ENCODE results near the gene OXNAD1.
"Not testable (repeated sequence)": the region's sequence is repeated elsewhere in the genome, so short reads cannot be mapped to it uniquely, and the experiment has no call there.

Gene OXNAD1

DNA sequence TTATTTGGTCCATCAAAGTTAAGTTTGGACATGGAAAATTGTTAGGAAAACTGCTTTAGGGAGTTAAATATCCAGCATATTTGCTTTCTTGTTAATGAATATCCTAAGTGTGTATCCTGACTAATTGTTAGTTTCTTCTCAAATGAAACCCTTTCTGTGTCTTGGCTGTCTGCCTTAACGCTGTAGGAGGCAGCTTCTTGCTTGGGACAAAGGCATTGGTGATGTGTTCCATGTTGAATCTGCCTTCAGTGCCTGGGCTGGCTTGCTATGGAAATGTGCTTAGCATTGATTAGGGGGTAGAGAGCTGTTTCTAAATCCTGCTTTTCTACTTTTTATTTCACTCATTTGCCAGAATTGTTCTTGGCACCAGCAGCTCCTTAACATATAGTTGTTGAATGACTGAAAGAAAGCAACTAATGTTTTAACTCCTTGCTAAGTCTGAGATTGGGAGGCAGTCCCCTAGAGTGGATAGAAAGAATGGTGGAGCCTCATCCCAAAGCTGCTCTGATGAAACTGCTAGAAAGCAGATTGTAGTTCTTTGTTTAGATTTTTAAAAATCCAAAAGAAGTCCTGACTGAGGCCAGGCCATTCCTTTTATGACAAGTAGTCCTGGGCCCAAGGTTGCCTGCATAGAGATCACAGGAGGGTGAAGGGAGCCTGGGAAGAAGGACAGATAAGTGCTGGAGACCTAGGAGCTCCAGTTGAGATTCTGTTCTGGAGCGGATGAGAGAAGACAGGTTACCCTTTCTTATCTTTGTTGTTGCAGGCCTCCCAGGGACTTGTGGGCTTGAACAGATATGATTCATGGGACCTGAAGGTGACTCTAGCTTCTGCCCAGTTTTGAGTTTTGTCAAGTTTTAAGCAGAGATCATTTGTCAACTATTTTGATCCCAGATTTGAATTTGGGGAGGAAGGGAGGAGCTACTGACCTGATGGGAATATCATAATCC is 39.3 kb downstream of the OXNAD1 start:
- no peak for DNase-seq (ENCODE audit: low read depth)

GRCh38 chr3:16305111-16305541 is 40.1 kb downstream of the OXNAD1 start:
- DNase-seq (ENCODE audit: low read depth), result no peak

DNA sequence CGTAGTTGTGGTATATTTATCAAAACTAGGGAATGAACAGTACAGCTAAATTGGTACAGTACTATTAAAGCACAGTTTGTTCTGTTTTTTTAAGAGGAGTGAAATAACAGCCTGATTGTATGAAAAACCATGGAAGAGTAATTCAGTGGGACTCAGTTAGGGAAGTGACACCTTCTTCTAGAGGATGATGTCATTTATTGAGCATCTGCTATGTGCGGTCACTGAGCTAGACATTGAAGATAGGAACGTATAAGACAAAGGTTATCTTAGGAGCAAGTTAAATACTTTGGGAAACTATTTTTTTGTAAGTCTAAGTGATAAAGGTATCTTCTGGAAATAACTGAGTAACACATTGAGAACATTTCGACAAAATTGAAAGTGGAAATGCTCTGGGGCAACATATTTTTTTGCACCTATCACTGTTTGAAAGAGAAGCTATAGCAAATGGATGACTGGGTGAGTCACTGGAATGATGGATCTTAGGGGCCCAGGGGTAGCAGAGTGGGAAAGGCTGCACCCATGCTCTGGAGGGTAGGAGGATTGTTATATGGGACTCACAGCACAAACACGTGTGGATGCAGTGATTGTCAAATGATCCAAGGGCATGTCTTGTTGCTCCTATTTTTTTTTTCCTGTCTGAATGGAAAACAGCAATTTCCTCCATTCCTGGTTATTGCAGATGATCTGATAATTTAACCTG is 43.0 kb downstream of the OXNAD1 start:
- no peak for DNase-seq (ENCODE audit: low read depth)

- no peak for DNase-seq (ENCODE audit: low read depth)
Measured at GRCh38 chr3:16308727-16309126, 43.7 kb downstream of the OXNAD1 start.

DNA sequence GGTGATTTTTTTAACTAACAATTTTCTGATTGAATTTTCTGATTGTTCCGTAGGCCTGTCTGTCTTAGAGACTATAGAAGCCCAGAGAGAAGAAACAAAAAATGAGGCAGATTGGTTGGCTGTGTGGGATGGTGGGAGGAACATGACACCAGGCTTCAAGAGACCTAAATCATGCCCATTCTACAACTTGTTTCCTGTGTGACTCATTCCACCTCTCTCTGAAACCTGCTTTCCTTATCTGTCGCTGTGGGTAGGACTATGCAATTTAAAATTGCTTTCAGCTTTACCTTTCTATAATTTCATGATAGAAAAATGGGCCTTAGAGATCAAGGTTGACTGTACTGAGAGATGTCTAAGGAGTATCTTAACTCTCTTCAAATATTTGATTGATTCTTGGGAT is 44.5 kb downstream of the OXNAD1 start:
- DNase-seq (ENCODE audit: low read depth), result no peak

GRCh38 chr3:16310486-16310885 is 45.5 kb downstream of the OXNAD1 start:
- DNase-seq (ENCODE audit: low read depth), result not testable (repeated sequence)

GRCh38 chr3:16311960-16312451 is 47.0 kb downstream of the OXNAD1 start:
- no peak for DNase-seq (ENCODE audit: low read depth)

DNA sequence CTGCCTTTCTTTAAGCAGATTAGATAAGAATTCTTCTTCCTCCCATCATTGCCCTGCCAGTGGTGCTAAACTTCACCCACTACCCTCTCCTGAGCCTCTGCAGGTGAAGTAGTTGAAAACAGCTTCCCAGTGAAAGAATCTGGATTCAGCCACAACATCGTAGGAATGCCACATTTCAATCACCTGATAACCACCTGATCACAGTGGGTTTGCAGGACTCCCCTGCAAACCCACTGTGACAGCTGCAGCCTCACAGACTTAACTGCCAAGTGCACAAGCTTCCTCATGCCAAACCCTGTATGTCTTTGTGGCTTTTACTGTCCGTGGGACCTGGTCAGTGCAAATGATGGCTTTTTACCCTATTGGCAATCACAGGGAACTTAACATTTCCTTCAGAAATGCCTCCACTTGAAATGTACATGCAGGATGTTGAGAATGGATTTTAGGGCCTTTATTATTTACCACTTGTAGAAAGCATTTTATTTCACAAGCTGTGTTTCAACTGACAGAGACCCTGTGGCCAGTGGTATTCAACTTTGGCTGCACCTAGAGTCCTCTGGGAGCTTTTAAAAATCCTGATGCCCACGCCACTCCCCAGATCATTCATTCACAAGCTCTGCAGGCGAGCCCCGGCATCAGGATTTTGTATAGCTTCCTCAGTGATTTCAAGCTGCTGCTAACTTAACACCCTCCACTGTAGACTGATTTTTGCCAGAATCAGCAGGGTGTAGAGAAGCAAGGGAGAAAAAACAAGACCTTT is 49.1 kb downstream of the OXNAD1 start:
- no peak for DNase-seq (ENCODE audit: low read depth)

DNA sequence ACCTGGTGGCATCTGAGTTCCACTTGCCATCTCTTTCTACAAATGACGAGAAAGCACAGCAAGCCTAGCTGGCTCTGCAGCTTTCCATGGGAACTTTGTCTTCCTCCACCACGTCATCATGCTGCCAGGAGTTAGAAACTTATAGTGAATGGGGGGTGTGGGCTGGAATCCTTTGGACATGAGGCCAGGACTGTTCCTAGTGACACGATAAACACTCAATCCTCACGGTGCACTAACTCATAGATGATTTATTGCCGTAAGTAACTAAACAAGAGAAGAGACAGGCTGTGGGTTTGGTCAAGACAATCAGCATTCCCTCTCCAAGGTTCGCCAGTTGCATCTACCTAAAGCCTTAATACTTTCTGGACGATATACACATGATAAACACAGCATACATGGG is 50.6 kb downstream of the OXNAD1 start:
- DNase-seq (ENCODE audit: low read depth), result no peak

DNA sequence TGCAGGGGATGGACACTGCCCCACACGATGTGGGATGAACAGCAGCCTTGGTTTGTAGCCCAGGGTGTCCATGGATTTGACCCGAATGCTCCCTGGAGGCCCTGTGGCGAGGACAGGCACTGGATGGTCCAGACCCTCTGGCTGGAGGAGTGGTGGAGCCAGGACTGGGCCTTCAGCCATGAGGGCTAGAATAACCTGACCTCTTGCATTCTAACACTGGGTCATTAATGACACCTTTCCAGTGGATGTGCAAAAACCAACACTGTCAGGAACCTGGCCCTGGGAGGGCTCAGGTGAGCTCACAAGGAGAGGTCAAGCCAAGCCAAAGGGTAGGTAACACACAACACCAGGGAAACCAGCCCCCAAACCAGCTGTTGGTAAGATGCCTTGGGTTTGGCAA is 51.4 kb downstream of the OXNAD1 start:
- DNase-seq (ENCODE audit: low read depth), result no peak

DNA sequence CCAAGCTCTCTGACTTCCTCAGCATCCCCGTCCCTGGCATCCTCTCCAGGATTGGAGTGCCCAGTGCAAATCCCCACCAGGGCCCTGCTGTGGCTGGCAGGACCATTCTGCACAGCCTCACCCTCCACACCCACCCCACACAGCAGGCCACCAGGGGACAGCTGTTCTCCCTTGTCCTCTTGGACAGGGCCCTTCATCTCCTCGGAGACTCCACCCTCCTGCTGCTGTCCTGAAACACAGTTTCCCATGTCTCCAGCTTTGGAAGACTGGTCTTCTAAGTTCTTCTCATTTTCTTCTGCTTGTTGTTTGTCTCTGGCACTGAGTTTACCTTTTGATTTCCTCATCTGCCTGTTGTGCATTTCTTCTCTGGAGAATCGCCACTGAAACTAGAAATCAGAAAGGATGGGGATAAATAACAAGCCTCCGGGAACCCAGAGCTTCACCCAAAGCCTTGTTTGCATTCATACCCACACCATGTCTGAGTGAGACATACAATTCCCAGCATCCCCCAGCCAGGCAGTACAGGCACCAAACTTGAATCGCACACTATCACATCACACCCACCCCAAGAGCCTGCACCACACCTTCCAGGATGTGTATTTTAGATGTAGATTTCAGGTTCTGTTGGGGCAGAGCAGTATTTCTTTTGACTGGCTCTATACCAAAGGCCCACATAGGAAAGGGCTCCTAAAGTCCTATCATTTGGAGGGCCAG is 52.0 kb downstream of the OXNAD1 start:
- DNase-seq (ENCODE audit: low read depth), result no peak

GRCh38 chr3:16317561-16317945 is 52.5 kb downstream of the OXNAD1 start:
- no peak for DNase-seq (ENCODE audit: low read depth)

GRCh38 chr3:16318176-16318575 is 53.2 kb downstream of the OXNAD1 start:
- no peak for DNase-seq (ENCODE audit: low read depth)

DNA sequence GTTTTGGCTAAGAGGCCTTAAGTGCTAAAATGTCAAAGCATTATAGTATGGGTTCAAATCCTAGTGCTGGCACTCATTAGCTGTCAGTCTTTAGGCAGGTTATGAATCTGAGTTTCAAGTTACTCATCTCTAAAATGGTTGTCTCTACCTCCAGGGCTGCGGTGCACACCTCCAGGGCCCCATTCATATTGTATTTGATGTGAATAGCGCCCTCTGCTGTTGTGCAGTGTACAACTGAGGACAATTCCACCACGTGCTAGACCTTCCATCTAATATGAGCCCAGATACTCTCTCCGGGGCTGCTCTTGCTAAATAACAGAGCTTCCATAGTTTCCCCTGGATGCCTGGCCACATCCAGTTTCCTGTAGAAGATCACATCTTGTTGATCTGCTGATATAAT is 54.3 kb downstream of the OXNAD1 start:
- no peak for DNase-seq (ENCODE audit: low read depth)

DNA sequence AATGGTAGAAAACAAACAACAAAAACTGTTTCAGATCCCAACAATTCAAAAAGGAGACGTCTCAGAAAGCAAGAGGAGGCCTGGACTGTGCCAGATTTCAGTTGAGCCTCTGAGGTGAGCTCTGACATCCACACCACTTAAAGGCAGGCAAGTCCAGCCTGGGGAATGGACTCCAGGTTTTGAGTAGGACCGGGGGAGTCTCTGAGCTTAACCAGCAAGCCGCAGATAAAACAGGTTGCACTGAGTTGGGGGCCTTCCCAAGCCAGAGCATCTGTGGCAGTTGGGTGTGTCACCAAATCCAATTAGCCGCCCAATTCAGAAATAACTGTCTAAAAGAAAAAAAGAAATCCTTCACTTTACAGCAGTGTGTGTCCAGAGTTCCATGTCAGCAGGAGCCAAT is 54.7 kb downstream of the OXNAD1 start:
- no peak for DNase-seq (ENCODE audit: low read depth)

- no peak for DNase-seq (ENCODE audit: low read depth)
Measured at GRCh38 chr3:16320711-16321110, 55.7 kb downstream of the OXNAD1 start.

GRCh38 chr3:16322189-16322588 is 57.2 kb downstream of the OXNAD1 start:
- no peak for DNase-seq (ENCODE audit: low read depth)

DNA sequence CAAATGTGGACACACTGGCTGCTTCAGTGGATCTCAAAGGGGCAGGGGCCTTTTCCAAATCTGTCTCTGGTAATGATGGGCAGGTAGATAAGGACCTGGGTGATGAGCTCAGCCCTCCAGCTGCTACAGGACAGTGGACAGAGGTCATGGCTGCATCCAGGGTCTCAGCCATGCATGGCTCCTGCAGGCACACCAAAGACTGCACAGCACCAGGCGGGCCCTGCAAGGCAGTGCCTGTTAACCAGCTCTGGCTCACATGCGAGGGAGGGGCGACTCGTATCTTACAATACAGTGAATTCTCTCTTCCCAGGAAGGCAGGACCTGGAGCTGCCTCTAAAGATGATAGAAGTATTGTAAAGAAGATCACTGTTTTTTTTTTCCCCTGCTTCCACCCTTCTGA is 58.7 kb downstream of the OXNAD1 start:
- DNase-seq (ENCODE audit: low read depth), result no peak

DNA sequence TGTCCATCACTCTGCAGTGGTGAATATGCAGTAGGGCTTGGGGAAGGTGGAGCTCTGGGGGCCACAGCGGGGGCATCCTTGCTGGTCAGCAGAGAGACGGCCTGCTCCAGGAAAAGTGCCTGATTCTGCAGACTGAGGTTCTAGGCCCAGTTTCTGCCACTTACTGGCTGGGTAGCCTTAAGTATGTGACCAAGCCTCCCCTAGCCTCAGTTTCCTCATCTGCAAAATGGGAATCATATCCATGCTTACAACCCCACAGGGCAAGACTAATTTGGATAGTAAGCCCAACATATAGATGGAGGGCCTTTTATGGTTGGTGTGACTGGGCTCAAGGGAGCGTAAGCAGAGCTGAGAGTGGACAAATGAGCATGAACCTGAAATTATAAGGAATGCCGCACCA is 60.8 kb downstream of the OXNAD1 start:
- no peak for DNase-seq (ENCODE audit: low read depth)

DNA sequence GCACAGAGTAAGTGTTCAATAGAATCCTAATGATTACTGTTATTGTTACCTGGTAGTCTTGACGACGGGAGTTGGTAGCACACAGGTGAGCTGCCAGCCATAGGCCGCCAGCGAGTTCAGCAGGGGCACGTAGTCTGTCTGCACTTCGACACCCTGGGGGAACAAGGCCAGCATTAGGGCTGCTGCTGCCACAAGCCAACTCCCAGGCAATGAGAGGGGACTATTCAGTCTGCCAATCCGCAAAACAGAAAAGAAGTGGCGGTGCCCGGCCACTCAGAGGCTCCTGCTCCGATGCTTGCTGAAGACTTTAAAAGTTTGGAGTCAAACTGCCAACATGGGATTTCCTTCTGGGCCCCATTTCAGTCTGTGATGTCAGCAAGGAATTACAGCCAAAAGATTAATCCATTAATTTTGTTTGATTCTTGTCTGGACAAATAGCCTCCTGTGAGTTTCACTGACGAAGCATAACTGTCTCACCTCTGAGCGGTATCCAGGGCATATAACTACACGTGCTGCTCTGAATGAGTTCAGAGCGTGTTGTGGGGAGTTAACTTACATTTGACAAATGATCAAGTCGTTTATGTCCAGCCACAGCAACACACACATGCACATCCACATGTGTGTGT is 61.8 kb downstream of the OXNAD1 start:
- DNase-seq (ENCODE audit: low read depth), result no peak

GRCh38 chr3:16328124-16328523 is 63.1 kb downstream of the OXNAD1 start:
- DNase-seq (ENCODE audit: low read depth), result no peak

Measured in HS-5 (cell line).